Ovary (tissue), 3 donors: ENCODE data around the gene HNRNPC.

ENCODE experiments used
- CTCF ChIP-seq, 3 donors: fragments of 450-650 bp in 2 of 3; fragments of 200-600 bp in 1 of 3; IDR thresholded peaks; one replicate each; pipeline versions ENCODE4 v1.5.1 to v1.8.0; 2016 to 2022; ENCODE audit warnings: antibody characterized with exemption in 3 of 3, mild to moderate bottlenecking in 1 of 3
- POLR2A ChIP-seq: fragments of 450-650 bp; IDR thresholded peaks from one replicate; pipeline ENCODE4 v1.6.1; 2017; ENCODE audit warnings: antibody characterized with exemption, mild to moderate bottlenecking, moderate library complexity
- donor health status: DM: no; HTN: no; CAD: no.

GRCh38 chr14:21191809-21192446 lies 77.3 kb downstream of the HNRNPC start:
- TF ChIP-seq CTCF (IDR thresholded peaks at IDR 0.05) (no peak), POLR2A (no peak)
